ENCODE measurements around the gene PAFAH1B2.
"Not testable (repeated sequence)": the region's sequence is repeated elsewhere in the genome, so short reads cannot be mapped to it uniquely, and the experiment has no call there.

DNA sequence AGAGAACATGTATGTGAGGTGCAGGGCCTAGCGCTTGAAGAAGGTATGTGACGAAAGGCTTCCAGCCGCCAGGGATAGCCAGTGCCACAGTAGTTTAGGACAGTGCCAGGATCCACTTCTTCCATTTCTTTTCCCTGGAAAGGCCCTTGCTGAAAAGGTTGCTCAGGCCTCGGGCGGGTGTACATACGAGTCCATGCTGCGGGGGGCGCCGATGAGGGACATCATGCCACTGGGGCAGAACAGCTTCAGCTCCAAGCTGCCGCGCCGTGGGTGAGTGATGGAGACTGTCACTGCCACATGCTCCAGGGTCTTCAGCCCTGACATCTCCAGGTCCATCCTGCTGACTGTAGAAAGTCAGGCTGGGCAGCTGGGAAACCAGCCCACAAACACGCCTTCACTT, 64.6 kb downstream of the PAFAH1B2 start:
- TF ChIP-seq, protein P1, sequence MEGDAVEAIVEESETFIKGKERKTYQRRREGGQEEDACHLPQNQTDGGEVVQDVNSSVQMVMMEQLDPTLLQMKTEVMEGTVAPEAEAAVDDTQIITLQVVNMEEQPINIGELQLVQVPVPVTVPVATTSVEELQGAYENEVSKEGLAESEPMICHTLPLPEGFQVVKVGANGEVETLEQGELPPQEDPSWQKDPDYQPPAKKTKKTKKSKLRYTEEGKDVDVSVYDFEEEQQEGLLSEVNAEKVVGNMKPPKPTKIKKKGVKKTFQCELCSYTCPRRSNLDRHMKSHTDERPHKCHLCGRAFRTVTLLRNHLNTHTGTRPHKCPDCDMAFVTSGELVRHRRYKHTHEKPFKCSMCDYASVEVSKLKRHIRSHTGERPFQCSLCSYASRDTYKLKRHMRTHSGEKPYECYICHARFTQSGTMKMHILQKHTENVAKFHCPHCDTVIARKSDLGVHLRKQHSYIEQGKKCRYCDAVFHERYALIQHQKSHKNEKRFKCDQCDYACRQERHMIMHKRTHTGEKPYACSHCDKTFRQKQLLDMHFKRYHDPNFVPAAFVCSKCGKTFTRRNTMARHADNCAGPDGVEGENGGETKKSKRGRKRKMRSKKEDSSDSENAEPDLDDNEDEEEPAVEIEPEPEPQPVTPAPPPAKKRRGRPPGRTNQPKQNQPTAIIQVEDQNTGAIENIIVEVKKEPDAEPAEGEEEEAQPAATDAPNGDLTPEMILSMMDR (IDR thresholded peaks at IDR 0.05) = not testable (repeated sequence)
- peak; percentile 36 to 51 (median 49) for TF ChIP-seq POLR2AphosphoS5 (IDR thresholded peaks at IDR 0.05)
- not testable (repeated sequence) for TF ChIP-seq POLR2A (IDR thresholded peaks at IDR 0.05)

All from stomach (tissue), 4 donors.